ENCODE results near the gene APOC1. TPM values are rescaled to one million over a fixed set of nuclear protein-coding genes. Genes with fewer than 3 reads are reported as not detected.
"Not testable (repeated sequence)": the region's sequence is repeated elsewhere in the genome, so short reads cannot be mapped to it uniquely, and the experiment has no call there.

Gene APOC1
- polyA plus RNA-seq (ENCODE audit: insufficient read depth in 1 of 5, insufficient read length in 5 of 5, low replicate concordance in 1 of 5): 10 to 100 TPM in 4 of 5 donors, 1 to 10 TPM in 1; 7.0 to 16.3 (median 13.2) TPM
- long read RNA-seq, donor 1, transcript APOC1-208 (4 exons, 430 nt): major isoform, 5 of 5 reads
- long read RNA-seq, donor 1, partial matches to known transcripts: 0 of 5 reads
- long read RNA-seq, donor 1, other reads (novel, unspliced or antisense): 0 of 5 reads
- long read RNA-seq, donor 2, partial matches to known transcripts: 0 of 1 reads
- long read RNA-seq, donor 2, other reads (novel, unspliced or antisense): 0 of 1 reads
- long read RNA-seq, donor 3, partial matches to known transcripts: 0 of 3 reads
- long read RNA-seq, donor 3, other reads (novel, unspliced or antisense): 0 of 3 reads
- long read RNA-seq, donor 4, partial matches to known transcripts: 0 of 5 reads
- long read RNA-seq, donor 4, other reads (novel, unspliced or antisense): 0 of 5 reads
- long read RNA-seq, donor 5, transcript APOC1-208 (4 exons, 430 nt): major isoform, 13 of 19 reads
- long read RNA-seq, donor 5, partial matches to known transcripts: 5 of 19 reads
- long read RNA-seq, donor 5, other reads (novel, unspliced or antisense): 0 of 19 reads
- long read RNA-seq, donor 6, partial matches to known transcripts: 0 of 5 reads
- long read RNA-seq, donor 6, other reads (novel, unspliced or antisense): 0 of 5 reads
- long read RNA-seq, donor 7, partial matches to known transcripts: 0 of 5 reads
- long read RNA-seq, donor 7, other reads (novel, unspliced or antisense): 0 of 5 reads
- long read RNA-seq, donor 8, partial matches to known transcripts: 0 of 2 reads
- long read RNA-seq, donor 8, other reads (novel, unspliced or antisense): 0 of 2 reads

GRCh38 chr19:44914433-44915206, at the start of gene APOC1:
Gene APOC1, plus strand, starts transcription at chr19:44914608. Its CDS starts 284 bp downstream, at chr19:44914892.
- DNase-seq: peak; percentile 85 to 88

- DNase-seq: no peak
Measured at GRCh38 chr19:44865196-44865767, 49.1 kb upstream of the APOC1 start.

- no peak for DNase-seq
Measured at GRCh38 chr19:44866664-44867063, 47.7 kb upstream of the APOC1 start.

GRCh38 chr19:44867578-44867977, 46.8 kb upstream of the APOC1 start:
- DNase-seq: no peak

- no peak for DNase-seq
Measured at GRCh38 chr19:44869733-44870470, 44.5 kb upstream of the APOC1 start.

GRCh38 chr19:44871809-44872208, 42.6 kb upstream of the APOC1 start:
- no peak for DNase-seq

GRCh38 chr19:44872661-44873060, 41.7 kb upstream of the APOC1 start:
- no peak for DNase-seq

- DNase-seq: no peak
Measured at GRCh38 chr19:44874317-44874716, 40.1 kb upstream of the APOC1 start.

GRCh38 chr19:44875666-44876451, 38.5 kb upstream of the APOC1 start:
- no peak for DNase-seq

- DNase-seq: no peak
Measured at GRCh38 chr19:44876930-44877535, 37.4 kb upstream of the APOC1 start.

GRCh38 chr19:44878120-44878865, 36.1 kb upstream of the APOC1 start:
- no peak for DNase-seq

GRCh38 chr19:44879309-44880065, 34.9 kb upstream of the APOC1 start:
- no peak for DNase-seq

GRCh38 chr19:44882063-44882462, 32.3 kb upstream of the APOC1 start:
- no peak for DNase-seq

- not testable (repeated sequence) for DNase-seq
Measured at GRCh38 chr19:44882619-44883397, 31.6 kb upstream of the APOC1 start.

- DNase-seq: no peak
Measured at GRCh38 chr19:44883922-44884321, 30.5 kb upstream of the APOC1 start.

- DNase-seq: no peak
Measured at GRCh38 chr19:44884566-44884965, 29.8 kb upstream of the APOC1 start.

GRCh38 chr19:44886141-44886540, 28.3 kb upstream of the APOC1 start:
- no peak for DNase-seq

Measured in right lung (tissue), 10 donors.